ENCODE data around the gene CHAC1. TPM values are rescaled to one million over a fixed set of nuclear protein-coding genes. Genes with fewer than 3 reads are reported as not detected.

CHAC1 gene
- total and polyA plus RNA-seq, 7 donors: 3.7 to 243 (median 49.0) TPM

DNA sequence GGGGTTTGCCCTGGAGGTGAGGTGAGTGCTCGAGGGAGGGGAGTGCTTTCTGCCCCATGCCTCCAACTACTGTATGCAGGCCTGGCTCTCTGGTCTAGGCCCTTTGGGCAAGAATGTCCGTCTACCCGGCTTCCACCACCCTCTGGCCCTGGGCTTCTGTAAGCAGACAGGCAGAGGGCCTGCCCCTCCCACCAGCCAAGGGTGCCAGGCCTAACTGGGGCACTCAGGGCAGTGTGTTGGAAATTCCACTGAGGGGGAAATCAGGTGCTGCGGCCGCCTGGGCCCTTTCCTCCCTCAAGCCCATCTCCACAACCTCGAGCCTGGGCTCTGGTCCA, 14.8 kb upstream of the CHAC1 start:
- Histone ChIP-seq H3K4me1 (peaks cover 35% of the 10 kb centered on the region), H3K4me3 (peak overlapping the region; percentile 66), H3K27ac (no peak overlapping the region), H3K27me3 (ENCODE audit: insufficient read depth in 3 of 3, low read length in 2 of 3) (no peaks in the 10 kb centered on the region), H3K36me3 (ENCODE audit: insufficient read depth in 1 of 2, low read depth in 1 of 2) (no peaks in the 10 kb centered on the region), H3K9me3 (no peaks in the 10 kb centered on the region)
- TF ChIP-seq, protein P1, sequence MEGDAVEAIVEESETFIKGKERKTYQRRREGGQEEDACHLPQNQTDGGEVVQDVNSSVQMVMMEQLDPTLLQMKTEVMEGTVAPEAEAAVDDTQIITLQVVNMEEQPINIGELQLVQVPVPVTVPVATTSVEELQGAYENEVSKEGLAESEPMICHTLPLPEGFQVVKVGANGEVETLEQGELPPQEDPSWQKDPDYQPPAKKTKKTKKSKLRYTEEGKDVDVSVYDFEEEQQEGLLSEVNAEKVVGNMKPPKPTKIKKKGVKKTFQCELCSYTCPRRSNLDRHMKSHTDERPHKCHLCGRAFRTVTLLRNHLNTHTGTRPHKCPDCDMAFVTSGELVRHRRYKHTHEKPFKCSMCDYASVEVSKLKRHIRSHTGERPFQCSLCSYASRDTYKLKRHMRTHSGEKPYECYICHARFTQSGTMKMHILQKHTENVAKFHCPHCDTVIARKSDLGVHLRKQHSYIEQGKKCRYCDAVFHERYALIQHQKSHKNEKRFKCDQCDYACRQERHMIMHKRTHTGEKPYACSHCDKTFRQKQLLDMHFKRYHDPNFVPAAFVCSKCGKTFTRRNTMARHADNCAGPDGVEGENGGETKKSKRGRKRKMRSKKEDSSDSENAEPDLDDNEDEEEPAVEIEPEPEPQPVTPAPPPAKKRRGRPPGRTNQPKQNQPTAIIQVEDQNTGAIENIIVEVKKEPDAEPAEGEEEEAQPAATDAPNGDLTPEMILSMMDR (IDR thresholded peaks at IDR 0.05): no peak
- intact Hi-C loops (cut with DNase I): no loop called here
- 82 to 84% (median 82%) methylated on average over 6 of the region's 6 CpGs for WGBS, 3 donors
- DNase-seq (no peak), ATAC-seq (no peak)

DNA sequence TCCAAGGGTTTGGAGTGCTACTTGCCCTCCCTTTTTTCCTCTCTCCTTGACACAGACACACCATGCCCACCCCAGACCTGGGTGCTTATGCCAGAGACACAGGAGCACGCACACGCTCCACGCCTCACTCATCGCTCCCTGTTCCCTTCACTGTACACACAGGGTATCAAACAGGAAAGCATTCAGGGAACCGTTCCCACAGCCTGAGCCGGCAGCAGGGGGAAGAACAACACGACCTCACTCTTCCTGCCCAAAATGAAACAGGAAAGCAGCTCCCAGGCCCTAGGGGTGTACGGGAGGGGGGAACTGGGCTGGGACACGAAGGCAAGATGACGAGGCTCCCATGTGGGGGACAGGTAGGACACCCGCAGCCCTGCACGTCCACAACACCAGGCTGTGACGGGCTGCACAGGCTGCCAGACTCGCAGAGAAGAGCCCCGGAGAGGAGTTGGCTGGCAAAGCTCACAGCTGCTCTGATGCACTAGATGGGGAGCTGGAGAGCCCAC, 12.9 kb upstream of the CHAC1 start:
- H3K9me3 ChIP-seq: no peaks in the 10 kb centered on the region
- H3K4me3 ChIP-seq: peak overlapping the region; percentile 71
- no peaks in the 10 kb centered on the region for H3K36me3 ChIP-seq (ENCODE audit: insufficient read depth in 1 of 2, low read depth in 1 of 2)
- H3K27me3 ChIP-seq (ENCODE audit: insufficient read depth in 3 of 3, low read length in 2 of 3): no peaks in the 10 kb centered on the region
- intact Hi-C loops (cut with DNase I): loop anchor here (2.0 to 5.0 kb wide), 3 partner anchors 33 to 77 kb away; no protein-coding TSS in a partner anchor
- DNase-seq (peak in 1 of 2 donors; percentile 66), ATAC-seq (no peak)
- WGBS, 3 donors: 36 to 47% (median 40%) methylated on average over 15 of the region's 15 CpGs
- H3K4me1 ChIP-seq: peaks cover 35% of the 10 kb centered on the region
- H3K27ac ChIP-seq: peak overlapping the region; percentile 73
- TF ChIP-seq, protein P1 (IDR thresholded peaks at IDR 0.05): no peak

DNA sequence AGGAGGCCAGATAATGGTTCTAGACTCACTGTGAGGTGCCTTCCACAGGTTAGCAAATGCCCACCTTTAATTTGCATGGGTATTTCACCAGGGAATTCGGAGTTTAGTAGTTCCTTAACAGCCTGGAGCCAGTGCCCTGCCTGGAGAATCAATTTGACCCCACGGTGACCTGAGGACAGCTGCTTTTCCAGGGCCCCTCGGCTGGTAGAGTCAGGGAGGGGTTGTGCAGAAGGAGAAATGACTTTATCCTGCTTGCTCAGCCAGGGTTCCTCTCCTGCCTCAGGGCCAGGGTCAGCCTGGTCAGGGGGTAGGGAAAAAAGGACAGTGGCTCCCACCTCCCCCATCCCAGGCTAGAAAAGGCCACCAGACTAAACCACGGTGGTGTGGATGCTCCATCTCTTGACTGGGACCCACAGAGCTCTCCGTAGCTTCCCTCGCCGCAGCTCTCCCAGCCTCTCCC, 12.2 kb upstream of the CHAC1 start:
- TF ChIP-seq, protein P1 (IDR thresholded peaks at IDR 0.05): no peak
- Histone ChIP-seq H3K9me3 (no peaks in the 10 kb centered on the region), H3K4me1 (peaks cover 35% of the 10 kb centered on the region), H3K4me3 (peak overlapping the region; percentile 71), H3K36me3 (ENCODE audit: insufficient read depth in 1 of 2, low read depth in 1 of 2) (no peaks in the 10 kb centered on the region), H3K27ac (peak overlapping the region; percentile 73), H3K27me3 (ENCODE audit: insufficient read depth in 3 of 3, low read length in 2 of 3) (no peaks in the 10 kb centered on the region)
- 31% methylated on average over 7 of the region's 7 CpGs for WGBS, 3 donors
- DNase-seq (no peak), ATAC-seq (no peak)
- intact Hi-C loops (cut with DNase I): loop anchor here (2.0 to 5.0 kb wide), 3 partner anchors 34 to 76 kb away; no protein-coding TSS in a partner anchor

DNA sequence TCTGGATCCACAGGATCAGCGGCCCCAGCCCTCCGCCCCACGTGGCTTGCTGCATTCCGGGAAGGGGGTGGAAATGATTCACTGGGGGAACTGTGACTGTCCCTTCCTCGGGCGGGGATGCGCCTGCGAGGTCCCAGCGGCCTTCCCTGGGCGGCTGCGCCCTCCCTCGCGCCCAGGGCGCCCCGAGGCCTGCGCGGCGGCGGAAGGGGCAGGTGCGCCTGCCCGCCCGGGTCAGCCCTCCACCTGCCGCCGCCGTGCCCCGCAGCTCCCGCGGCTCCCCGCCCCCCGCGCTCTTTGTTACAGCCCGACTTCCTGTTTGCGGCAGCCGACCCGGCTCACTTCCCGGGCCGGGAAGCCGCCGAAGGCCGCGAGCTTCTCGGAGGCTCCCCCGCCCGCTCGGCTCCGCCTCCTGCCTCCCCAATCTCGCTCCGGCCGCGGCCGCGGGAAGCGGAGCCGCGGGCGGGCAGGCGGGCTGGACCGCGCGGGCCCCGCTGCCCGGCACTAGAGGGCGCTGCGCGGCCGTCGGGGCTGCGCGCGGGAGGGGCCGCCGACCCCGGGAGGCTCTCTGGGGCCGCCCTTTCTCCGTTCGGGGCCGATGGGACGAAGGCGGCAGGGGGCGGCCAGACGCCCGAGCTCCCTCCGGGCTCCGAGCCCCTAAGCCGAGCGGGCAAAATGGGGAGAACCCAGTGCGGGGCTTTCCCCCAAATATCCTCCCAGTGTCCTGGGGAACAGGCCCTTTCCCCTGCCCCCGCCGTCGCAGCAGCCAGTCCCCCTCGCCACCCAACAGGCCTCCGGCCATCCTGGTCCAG, 11.5 kb upstream of the CHAC1 start:
- Histone ChIP-seq H3K27ac (peak overlapping the region; percentile 73), H3K9me3 (no peaks in the 10 kb centered on the region), H3K27me3 (ENCODE audit: insufficient read depth in 3 of 3, low read length in 2 of 3) (no peaks in the 10 kb centered on the region), H3K4me1 (peaks cover 30% of the 10 kb centered on the region), H3K4me3 (peak overlapping the region; percentile 71), H3K36me3 (ENCODE audit: insufficient read depth in 1 of 2, low read depth in 1 of 2) (no peaks in the 10 kb centered on the region)
- ATAC-seq (peak; percentile 64 to 81 (median 72)), DNase-seq (peak; percentile 83 to 88)
- TF ChIP-seq, protein P1 (IDR thresholded peaks at IDR 0.05): peak; percentile 80
- intact Hi-C loops (cut with DNase I): loop anchor here (2.0 to 5.0 kb wide), 4 partner anchors 34 to 76 kb away; no protein-coding TSS in a partner anchor
- 1 to 2% (median 2%) methylated on average over 42 to 92 of the region's 92 CpGs for WGBS, 3 donors

All from psoas muscle (tissue), 8 donors.